Mesenchymal stem cell (in vitro differentiated cells and primary cell): ENCODE measurements around the gene SNX30.
A peak's percentile ranks its signal among the peaks of the same experiment; 100 is the strongest.

Experiments
- DNase-seq: peaks from one replicate; pipeline ENCODE4 v3.0.0-alpha.2; 2013
- H2AFZ ChIP-seq: one replicate; pipeline ENCODE4 v1.6.1; 2013; ENCODE audit warnings: low read depth, mild to moderate bottlenecking, control low read depth, inconsistent platforms, low read length, moderate library complexity
- H2AK5ac ChIP-seq: 2 replicates; pipeline ENCODE4 v1.6.1; 2013; ENCODE audit warnings: low read length, moderate library complexity, mild to moderate bottlenecking, inconsistent platforms; ENCODE audit not compliant: severe bottlenecking
- H2BK120ac ChIP-seq: one replicate; pipeline ENCODE4 v1.6.1; 2013; ENCODE audit warnings: low read depth, mild to moderate bottlenecking, inconsistent platforms, low read length, moderate library complexity
- H2BK12ac ChIP-seq, 2 experiments: one replicate each; pipeline ENCODE4 v1.6.1; 2013; ENCODE audit warnings: inconsistent platforms in 2 of 2, low read length in 2 of 2, mild to moderate bottlenecking in 2 of 2, moderate library complexity in 2 of 2, control low read depth in 1 of 2
- H2BK15ac ChIP-seq: one replicate; pipeline ENCODE4 v1.6.1; 2013; ENCODE audit warnings: mild to moderate bottlenecking, low read depth, inconsistent platforms; ENCODE audit not compliant: poor library complexity, severe bottlenecking
- H2BK5ac ChIP-seq: 2 replicates; pipeline ENCODE4 v1.6.1; 2013; ENCODE audit warnings: low read depth, mild to moderate bottlenecking, low read length, control low read depth, inconsistent platforms; ENCODE audit not compliant: poor library complexity, severe bottlenecking
- H3K14ac ChIP-seq, 2 experiments: one replicate each; pipeline ENCODE4 v1.6.1; 2013; ENCODE audit warnings: inconsistent platforms in 2 of 2, low read length in 2 of 2, control low read depth in 1 of 2, mild to moderate bottlenecking in 1 of 2, moderate library complexity in 1 of 2
- H3K18ac ChIP-seq, 2 experiments: one replicate each; pipeline ENCODE4 v1.6.1; 2013; ENCODE audit warnings: inconsistent platforms in 2 of 2, low read length in 2 of 2, control low read depth in 1 of 2, low read depth in 1 of 2, mild to moderate bottlenecking in 1 of 2
- H3K23ac ChIP-seq, 2 experiments: one replicate each; pipeline ENCODE4 v1.6.1; 2013; ENCODE audit warnings: inconsistent platforms in 2 of 2, low read length in 2 of 2, mild to moderate bottlenecking in 2 of 2, moderate library complexity in 2 of 2, control low read depth in 1 of 2
- H3K27ac ChIP-seq: 2 replicates; pipeline ENCODE4 v1.5.1; 2013; ENCODE audit warnings: mild to moderate bottlenecking, moderate library complexity, low read length, control low read depth, inconsistent platforms; ENCODE audit not compliant: poor library complexity, severe bottlenecking
- H3K27me3 ChIP-seq, 2 experiments: 2 replicates each; pipeline versions ENCODE4 v1.6.1 to v1.7.0; 2013; ENCODE audit warnings: low read length in 2 of 2, mild to moderate bottlenecking in 2 of 2, moderate library complexity in 2 of 2, control low read depth in 1 of 2, inconsistent platforms in 1 of 2; ENCODE audit not compliant: control insufficient read depth in 1 of 2, insufficient read depth in 1 of 2
- H3K36me3 ChIP-seq, 2 experiments: 2 replicates each; pipeline versions ENCODE4 v1.6.1 to v1.7.0; 2013; ENCODE audit warnings: low read length in 2 of 2, control low read depth in 1 of 2, inconsistent platforms in 1 of 2, low read depth in 1 of 2, mild to moderate bottlenecking in 1 of 2; ENCODE audit not compliant: insufficient read depth in 2 of 2, control insufficient read depth in 1 of 2
- H3K4ac ChIP-seq, 2 experiments: one replicate each; pipeline ENCODE4 v1.6.1; 2013; ENCODE audit warnings: inconsistent platforms in 2 of 2, low read length in 2 of 2, mild to moderate bottlenecking in 2 of 2, moderate library complexity in 2 of 2, control low read depth in 1 of 2, low read depth in 1 of 2
- H3K4me1 ChIP-seq: 2 replicates; pipeline ENCODE4 v1.6.1; 2013; ENCODE audit warnings: low read depth, low read length, control low read depth; ENCODE audit not compliant: control insufficient read depth, insufficient read depth
- H3K4me2 ChIP-seq: 2 replicates; pipeline ENCODE4 v1.6.1; 2013; ENCODE audit warnings: low read length, mild to moderate bottlenecking, inconsistent platforms; ENCODE audit not compliant: poor library complexity, severe bottlenecking
- H3K4me3 ChIP-seq, 2 experiments: 2 replicates each; pipeline versions ENCODE4 v1.5.1 to v1.7.0; 2013; ENCODE audit warnings: low read length in 2 of 2, mild to moderate bottlenecking in 2 of 2, control low read depth in 1 of 2, low read depth in 1 of 2; ENCODE audit not compliant: insufficient read depth in 1 of 2
- H3K79me1 ChIP-seq: replicated peaks from 2 replicates; pipeline ENCODE4 v1.6.1; 2013; ENCODE audit warnings: mild to moderate bottlenecking, control low read depth, low read length, inconsistent platforms; ENCODE audit not compliant: poor library complexity, severe bottlenecking
- H3K9ac ChIP-seq: 2 replicates; pipeline ENCODE4 v1.7.0; 2013; ENCODE audit warnings: mild to moderate bottlenecking, low read length, moderate library complexity
- H3K9me3 ChIP-seq: 2 replicates; pipeline ENCODE4 v1.7.0; 2013; ENCODE audit warnings: mild to moderate bottlenecking, low read length; ENCODE audit not compliant: control insufficient read depth
- H4K8ac ChIP-seq: one replicate; pipeline ENCODE4 v1.6.1; 2013; ENCODE audit warnings: inconsistent platforms, mild to moderate bottlenecking, low read length, moderate library complexity
- H4K91ac ChIP-seq: one replicate; pipeline ENCODE4 v1.6.1; 2013; ENCODE audit warnings: mild to moderate bottlenecking, low read length, inconsistent platforms
- WGBS: methylation state at CpG from one replicate; pipeline ENCODE4 v1.1.7; 2013; ENCODE audit warnings: mixed read lengths; 5-methylcytosine and 5-hydroxymethylcytosine counted together

SNX30 gene

GRCh38 chr9:112861638-112862555 is 111.3 kb downstream of the SNX30 start:
- Histone ChIP-seq H3K36me3 (peaks cover 6 to 9% of the 10 kb centered on the region in 2 experiments), H3K79me1 (no peaks in the 10 kb centered on the region), H3K9ac (peak overlapping the region; percentile 24), H3K23ac (no peak overlapping the region), H4K8ac (no peak overlapping the region), H2AFZ (no peak overlapping the region), H3K4ac (no peak overlapping the region), H3K4me2 (no peak overlapping the region), H3K9me3 (no peaks in the 10 kb centered on the region), H3K27me3 (no peaks in the 10 kb centered on the region), H2BK120ac (no peak overlapping the region), H4K91ac (no peak overlapping the region), H3K27ac (no peak overlapping the region), H2AK5ac (no peak overlapping the region), H2BK15ac (peak overlapping the region; percentile 4), H2BK5ac (no peak overlapping the region), H3K4me3 (peak overlapping the region in 1 of 2 experiments; percentile 24), H3K18ac (no peak overlapping the region), H3K14ac (no peak overlapping the region), H2BK12ac (no peak overlapping the region), H3K4me1 (peaks cover 2% of the 10 kb centered on the region)
- peak; percentile 46 for DNase-seq
- 89% methylated on average over 19 of the region's 19 CpGs for WGBS

- Histone ChIP-seq H4K8ac (no peak overlapping the region), H2BK12ac (no peak overlapping the region), H3K9ac (peak overlapping the region; percentile 6), H3K4me2 (no peak overlapping the region), H2BK120ac (no peak overlapping the region), H3K4ac (no peak overlapping the region), H2BK5ac (no peak overlapping the region), H3K27ac (no peak overlapping the region), H3K79me1 (no peaks in the 10 kb centered on the region), H3K18ac (no peak overlapping the region), H3K4me1 (peaks cover 2% of the 10 kb centered on the region), H2AK5ac (no peak overlapping the region), H4K91ac (no peak overlapping the region), H3K14ac (no peak overlapping the region), H3K4me3 (no peak overlapping the region), H3K36me3 (peaks cover 8 to 9% of the 10 kb centered on the region in 2 experiments), H2AFZ (no peak overlapping the region), H2BK15ac (no peak overlapping the region), H3K27me3 (no peaks in the 10 kb centered on the region), H3K9me3 (no peaks in the 10 kb centered on the region), H3K23ac (no peak overlapping the region)
- 40% methylated on average over 3 of the region's 4 CpGs for WGBS
- peak; percentile 76 for DNase-seq
Measured at GRCh38 chr9:112863214-112863613, 112.7 kb downstream of the SNX30 start.

- peaks cover 12 to 13% of the 10 kb centered on the region in 2 experiments for H3K36me3 ChIP-seq
- 99% methylated on average over 2 of the region's 2 CpGs for WGBS
- no peaks in the 10 kb centered on the region for H3K79me1 ChIP-seq
- H2BK12ac ChIP-seq: no peak overlapping the region
- H2AFZ ChIP-seq: no peak overlapping the region
- H2BK5ac ChIP-seq: no peak overlapping the region
- peaks cover 2% of the 10 kb centered on the region for H3K4me1 ChIP-seq
- no peak overlapping the region for H3K18ac ChIP-seq
- no peaks in the 10 kb centered on the region for H3K27me3 ChIP-seq
- H3K4me2 ChIP-seq: no peak overlapping the region
- H3K9ac ChIP-seq: no peak overlapping the region
- peak overlapping the region; percentile 7 for H4K8ac ChIP-seq
- no peak overlapping the region for H2BK120ac ChIP-seq
- no peak overlapping the region for H3K27ac ChIP-seq
- no peaks in the 10 kb centered on the region for H3K9me3 ChIP-seq
- H3K23ac ChIP-seq: no peak overlapping the region
- no peak overlapping the region for H3K4ac ChIP-seq
- no peak overlapping the region for H3K14ac ChIP-seq
- H3K4me3 ChIP-seq: no peak overlapping the region
- no peak for DNase-seq
- H4K91ac ChIP-seq: no peak overlapping the region
- H2BK15ac ChIP-seq: no peak overlapping the region
- no peak overlapping the region for H2AK5ac ChIP-seq
Measured at GRCh38 chr9:112863746-112864145, 113.2 kb downstream of the SNX30 start.

GRCh38 chr9:112864403-112864802 is 113.8 kb downstream of the SNX30 start:
- no peak overlapping the region for H3K23ac ChIP-seq
- no peak overlapping the region for H3K9ac ChIP-seq
- H3K4ac ChIP-seq: no peak overlapping the region
- no peak overlapping the region for H4K8ac ChIP-seq
- H2BK12ac ChIP-seq: no peak overlapping the region
- H2AK5ac ChIP-seq: no peak overlapping the region
- H3K18ac ChIP-seq: no peak overlapping the region
- peaks cover 4% of the 10 kb centered on the region for H3K4me1 ChIP-seq
- H3K27ac ChIP-seq: no peak overlapping the region
- H3K4me2 ChIP-seq: no peak overlapping the region
- no peaks in the 10 kb centered on the region for H3K79me1 ChIP-seq
- no peak overlapping the region for H3K4me3 ChIP-seq
- H3K9me3 ChIP-seq: no peaks in the 10 kb centered on the region
- H3K36me3 ChIP-seq: peaks cover 16 to 19% of the 10 kb centered on the region in 2 experiments
- WGBS: 98% methylated on average over 2 of the region's 3 CpGs
- H4K91ac ChIP-seq: no peak overlapping the region
- no peak overlapping the region for H2AFZ ChIP-seq
- peak overlapping the region; percentile 15 for H2BK15ac ChIP-seq
- no peak overlapping the region for H3K14ac ChIP-seq
- no peak overlapping the region for H2BK5ac ChIP-seq
- no peaks in the 10 kb centered on the region for H3K27me3 ChIP-seq
- no peak for DNase-seq
- no peak overlapping the region for H2BK120ac ChIP-seq
